ENCODE results near the gene ARL4A. TPM values are rescaled to one million over a fixed set of nuclear protein-coding genes. Genes with fewer than 3 reads are reported as not detected.

The ARL4A gene
- total RNA-seq, 1 donor from 2014 or later = 41.2 TPM

- no peak for DNase-seq (ENCODE audit: low spot score)
- Mint-ChIP-seq H3K4me3 (ENCODE audit: unreplicated experiment) (no peak overlapping the region), H3K27me3 (ENCODE audit: unreplicated experiment) (no peaks in the 10 kb centered on the region), H3K9me3 (ENCODE audit: unreplicated experiment) (no peaks in the 10 kb centered on the region), H3K36me3 (ENCODE audit: low read depth, unreplicated experiment) (peaks cover 2% of the 10 kb centered on the region), H3K27ac (ENCODE audit: unreplicated experiment) (no peak overlapping the region), H3K4me1 (ENCODE audit: unreplicated experiment) (peaks cover 16% of the 10 kb centered on the region)
- TF ChIP-seq, protein P1, sequence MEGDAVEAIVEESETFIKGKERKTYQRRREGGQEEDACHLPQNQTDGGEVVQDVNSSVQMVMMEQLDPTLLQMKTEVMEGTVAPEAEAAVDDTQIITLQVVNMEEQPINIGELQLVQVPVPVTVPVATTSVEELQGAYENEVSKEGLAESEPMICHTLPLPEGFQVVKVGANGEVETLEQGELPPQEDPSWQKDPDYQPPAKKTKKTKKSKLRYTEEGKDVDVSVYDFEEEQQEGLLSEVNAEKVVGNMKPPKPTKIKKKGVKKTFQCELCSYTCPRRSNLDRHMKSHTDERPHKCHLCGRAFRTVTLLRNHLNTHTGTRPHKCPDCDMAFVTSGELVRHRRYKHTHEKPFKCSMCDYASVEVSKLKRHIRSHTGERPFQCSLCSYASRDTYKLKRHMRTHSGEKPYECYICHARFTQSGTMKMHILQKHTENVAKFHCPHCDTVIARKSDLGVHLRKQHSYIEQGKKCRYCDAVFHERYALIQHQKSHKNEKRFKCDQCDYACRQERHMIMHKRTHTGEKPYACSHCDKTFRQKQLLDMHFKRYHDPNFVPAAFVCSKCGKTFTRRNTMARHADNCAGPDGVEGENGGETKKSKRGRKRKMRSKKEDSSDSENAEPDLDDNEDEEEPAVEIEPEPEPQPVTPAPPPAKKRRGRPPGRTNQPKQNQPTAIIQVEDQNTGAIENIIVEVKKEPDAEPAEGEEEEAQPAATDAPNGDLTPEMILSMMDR (IDR thresholded peaks at IDR 0.05; ENCODE audit: unreplicated experiment) = no peak
Observed at GRCh38 chr7:12692479-12693259, 5.2 kb downstream of the ARL4A start.

DNA sequence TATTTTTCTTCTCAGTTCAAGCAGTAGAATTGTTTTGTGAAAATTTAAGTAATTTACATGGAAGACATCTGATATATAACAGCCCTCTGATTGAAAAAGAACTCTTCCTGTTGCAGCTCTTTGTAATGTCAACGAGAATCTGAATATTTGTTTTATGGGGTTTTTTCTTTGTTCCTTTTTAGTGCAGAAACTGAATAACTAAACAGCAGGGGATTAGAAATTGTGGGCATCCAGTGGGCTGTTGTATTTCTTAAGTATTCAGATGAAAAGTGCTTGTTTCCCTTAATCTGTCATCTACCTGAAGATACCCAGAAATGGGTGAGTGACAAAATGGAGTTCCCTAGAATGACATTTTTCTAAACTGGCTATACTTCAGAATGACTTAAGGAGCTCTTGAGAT lies 7.4 kb downstream of the ARL4A start:
- H3K4me1 Mint-ChIP-seq (ENCODE audit: unreplicated experiment) = peaks cover 10% of the 10 kb centered on the region
- H3K36me3 Mint-ChIP-seq (ENCODE audit: low read depth, unreplicated experiment) = no peaks in the 10 kb centered on the region
- H3K27me3 Mint-ChIP-seq (ENCODE audit: unreplicated experiment) = no peaks in the 10 kb centered on the region
- H3K9me3 Mint-ChIP-seq (ENCODE audit: unreplicated experiment) = no peaks in the 10 kb centered on the region
- no peak overlapping the region for H3K27ac Mint-ChIP-seq (ENCODE audit: unreplicated experiment)
- no peak overlapping the region for H3K4me3 Mint-ChIP-seq (ENCODE audit: unreplicated experiment)
- TF ChIP-seq, protein P1 (IDR thresholded peaks at IDR 0.05; ENCODE audit: unreplicated experiment) = no peak
- DNase-seq (ENCODE audit: low spot score) = no peak

DNA sequence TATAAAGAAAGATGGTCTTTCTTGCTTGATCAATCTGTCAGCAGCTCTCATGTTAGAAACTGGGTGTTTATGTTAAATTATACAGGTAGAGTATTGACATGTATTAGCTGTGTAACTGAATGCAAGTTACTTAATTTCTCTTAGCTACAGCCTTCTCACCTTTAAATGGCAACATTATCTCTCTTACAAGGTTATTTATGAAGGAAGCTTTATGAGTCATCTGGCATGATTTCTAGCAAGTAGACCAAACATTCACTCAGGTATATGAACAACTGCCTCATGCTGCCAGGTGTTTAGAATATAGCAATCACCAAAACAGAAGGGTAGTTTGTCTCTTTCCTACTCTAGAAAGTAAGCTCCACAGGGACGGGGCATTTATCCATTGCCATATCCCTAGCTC lies 8.5 kb downstream of the ARL4A start:
- Mint-ChIP-seq H3K27me3 (ENCODE audit: unreplicated experiment) (no peaks in the 10 kb centered on the region), H3K4me3 (ENCODE audit: unreplicated experiment) (no peak overlapping the region), H3K4me1 (ENCODE audit: unreplicated experiment) (peaks cover 10% of the 10 kb centered on the region), H3K9me3 (ENCODE audit: unreplicated experiment) (no peaks in the 10 kb centered on the region), H3K36me3 (ENCODE audit: low read depth, unreplicated experiment) (no peaks in the 10 kb centered on the region), H3K27ac (ENCODE audit: unreplicated experiment) (no peak overlapping the region)
- DNase-seq (ENCODE audit: low spot score) = no peak
- TF ChIP-seq, protein P1 (IDR thresholded peaks at IDR 0.05; ENCODE audit: unreplicated experiment) = no peak

DNA sequence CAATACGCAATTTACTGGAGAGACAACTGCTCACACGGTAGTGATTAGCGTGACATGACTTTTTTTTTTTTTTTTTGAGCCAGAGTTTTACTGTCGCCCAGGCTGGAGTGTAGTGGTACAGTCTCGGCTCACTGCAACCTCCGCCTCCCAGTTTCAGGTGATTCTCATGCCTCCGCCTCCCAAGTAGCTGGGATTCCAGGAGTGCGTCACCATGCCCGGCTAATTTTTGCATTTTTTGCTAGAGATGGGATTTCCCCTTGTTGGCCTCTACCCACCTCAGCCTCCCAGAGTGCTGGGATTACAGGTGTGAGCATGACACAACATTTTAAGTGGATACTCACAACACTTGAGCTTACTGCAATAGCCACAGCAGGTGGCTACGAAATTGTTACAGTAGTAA lies 11.9 kb downstream of the ARL4A start:
- no peaks in the 10 kb centered on the region for H3K27me3 Mint-ChIP-seq (ENCODE audit: unreplicated experiment)
- no peaks in the 10 kb centered on the region for H3K36me3 Mint-ChIP-seq (ENCODE audit: low read depth, unreplicated experiment)
- no peak for DNase-seq (ENCODE audit: low spot score)
- TF ChIP-seq, protein P1 (IDR thresholded peaks at IDR 0.05; ENCODE audit: unreplicated experiment) = no peak
- no peak overlapping the region for H3K4me3 Mint-ChIP-seq (ENCODE audit: unreplicated experiment)
- no peak overlapping the region for H3K27ac Mint-ChIP-seq (ENCODE audit: unreplicated experiment)
- H3K9me3 Mint-ChIP-seq (ENCODE audit: unreplicated experiment) = no peaks in the 10 kb centered on the region
- peaks cover 3% of the 10 kb centered on the region for H3K4me1 Mint-ChIP-seq (ENCODE audit: unreplicated experiment)

DNA sequence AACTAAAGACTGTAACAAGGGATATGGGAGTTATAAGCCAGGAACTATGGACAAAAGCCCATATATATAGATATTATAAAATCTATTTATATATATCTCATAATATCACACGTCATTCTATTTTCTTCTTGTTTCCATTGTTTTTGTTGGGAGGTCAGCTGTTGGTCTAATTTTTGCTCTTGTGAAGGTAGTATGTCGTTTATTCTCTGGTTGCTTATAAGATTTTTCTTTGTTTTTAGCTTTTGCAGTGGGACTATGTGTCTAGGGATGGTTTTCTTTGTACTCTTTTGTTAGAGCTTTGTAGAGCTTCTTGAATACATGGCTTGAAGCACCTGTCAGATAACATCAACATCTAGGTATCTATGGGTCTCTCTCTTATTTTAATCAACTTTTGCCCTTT lies 14.0 kb downstream of the ARL4A start:
- peaks cover 3% of the 10 kb centered on the region for H3K4me1 Mint-ChIP-seq (ENCODE audit: unreplicated experiment)
- no peak overlapping the region for H3K27ac Mint-ChIP-seq (ENCODE audit: unreplicated experiment)
- DNase-seq (ENCODE audit: low spot score) = no peak
- no peak overlapping the region for H3K4me3 Mint-ChIP-seq (ENCODE audit: unreplicated experiment)
- TF ChIP-seq, protein P1 (IDR thresholded peaks at IDR 0.05; ENCODE audit: unreplicated experiment) = no peak
- H3K36me3 Mint-ChIP-seq (ENCODE audit: low read depth, unreplicated experiment) = no peaks in the 10 kb centered on the region
- H3K27me3 Mint-ChIP-seq (ENCODE audit: unreplicated experiment) = no peaks in the 10 kb centered on the region
- no peaks in the 10 kb centered on the region for H3K9me3 Mint-ChIP-seq (ENCODE audit: unreplicated experiment)
